ENCODE measurements around the gene ZSCAN23.

- TF ChIP-seq HMGXB4 (CRISPR knock-in tag; IDR thresholded peaks at IDR 0.05) (no peak), EP300 (IDR thresholded peaks at IDR 0.05; ENCODE audit: low read length) (no peak), EHMT2 (IDR thresholded peaks at IDR 0.05) (no peak; the same call in 1 of the 2 replicates), CTCF (IDR thresholded peaks at IDR 0.05 in 2 of 3, conservative IDR thresholded peaks at IDR 0.05 in 1 of 3; ENCODE audit: insufficient read depth in 2 of 3, low read depth in 1 of 3, low read length in 3 of 3) (no peak)
Observed at GRCh38 chr6:28486533-28486932, 43.2 kb upstream of the ZSCAN23 start.
